T-helper 2 cell (primary cell): ENCODE data around the gene ABTB1.
"Not testable (repeated sequence)": the region's sequence is repeated elsewhere in the genome, so short reads cannot be mapped to it uniquely, and the experiment has no call there.

Experiments used
- DNase-seq, 5 experiments: peaks; one replicate each; pipeline versions ENCODE4 v3.0.0 to v3.0.0-alpha.2; 2012 to 2022

ABTB1 gene

DNA sequence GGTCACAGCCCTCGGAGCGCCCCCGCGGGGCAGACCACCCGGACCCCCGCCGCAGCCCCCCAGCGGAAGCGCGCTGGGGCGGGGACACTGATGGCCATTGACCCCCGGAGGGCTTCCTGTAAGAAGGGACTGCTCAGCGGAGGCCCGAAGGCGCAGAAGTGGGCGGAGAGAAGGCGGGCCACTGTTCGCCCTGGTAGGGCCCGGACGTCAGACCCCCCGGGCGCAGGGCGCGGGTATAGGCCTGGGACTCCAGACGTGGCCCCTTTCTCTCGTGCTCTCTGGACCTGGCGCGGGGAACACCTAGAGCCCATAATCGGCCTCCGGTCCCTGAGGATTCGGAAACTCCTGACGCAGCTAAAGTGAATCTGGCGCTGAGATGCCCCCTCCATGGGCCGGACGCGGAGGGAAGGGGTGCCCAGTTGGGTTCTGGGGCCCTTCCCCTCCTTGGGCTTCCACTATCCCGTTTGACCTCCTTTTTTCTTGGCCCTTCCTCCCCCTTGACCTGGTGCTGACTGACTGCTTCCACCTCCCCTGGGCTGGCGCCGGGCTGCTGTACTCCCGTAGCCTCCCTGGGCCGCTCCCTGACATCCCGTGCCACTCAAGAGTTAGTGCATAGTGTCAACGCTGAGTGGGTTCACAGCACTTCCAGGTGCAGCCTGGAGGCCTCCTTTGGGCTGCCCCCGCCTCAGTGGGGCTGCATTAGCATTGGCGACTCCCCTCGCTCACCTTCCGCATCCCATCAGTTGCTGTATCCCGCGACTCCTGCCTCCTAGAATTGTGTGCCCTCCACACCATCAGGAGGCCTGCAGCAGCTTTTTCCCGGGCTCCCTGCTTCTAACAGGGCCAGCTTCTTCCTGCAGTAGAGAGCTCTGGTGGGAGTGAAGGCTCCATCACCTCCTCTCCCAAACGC, 694 bp downstream of the ABTB1 start:
- peak in 3 of 5 experiments; percentile 32 to 73 (median 53) for DNase-seq

DNA sequence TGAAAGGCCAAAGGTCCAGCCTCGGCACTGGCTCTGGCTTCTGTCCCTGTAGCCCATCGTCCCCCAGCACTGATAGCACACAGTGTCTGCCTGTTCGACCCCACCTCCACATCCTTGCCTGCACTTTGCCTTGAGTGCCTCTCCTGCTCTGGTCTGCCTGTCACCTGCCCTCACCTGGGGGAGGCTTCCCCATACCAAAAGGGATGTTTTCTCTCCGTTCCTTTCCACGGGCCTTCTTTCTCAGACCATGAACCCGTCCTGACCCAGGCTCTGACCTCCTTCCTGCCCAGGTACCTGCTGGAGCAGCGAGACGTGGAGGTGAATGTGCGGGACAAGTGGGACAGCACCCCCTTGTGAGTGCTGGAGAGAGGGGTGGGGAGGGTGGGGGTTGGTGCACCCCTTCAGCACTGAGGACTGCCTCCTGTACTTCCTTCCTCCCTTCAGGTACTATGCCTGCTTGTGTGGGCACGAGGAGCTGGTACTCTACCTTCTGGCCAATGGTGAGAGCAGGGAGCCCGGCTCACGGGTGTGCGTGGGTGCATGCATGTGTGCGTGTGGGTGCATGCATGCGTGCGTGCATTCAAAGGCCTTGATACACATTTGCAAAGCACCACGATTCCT, 1.5 kb downstream of the ABTB1 start:
- DNase-seq: no peak

DNA sequence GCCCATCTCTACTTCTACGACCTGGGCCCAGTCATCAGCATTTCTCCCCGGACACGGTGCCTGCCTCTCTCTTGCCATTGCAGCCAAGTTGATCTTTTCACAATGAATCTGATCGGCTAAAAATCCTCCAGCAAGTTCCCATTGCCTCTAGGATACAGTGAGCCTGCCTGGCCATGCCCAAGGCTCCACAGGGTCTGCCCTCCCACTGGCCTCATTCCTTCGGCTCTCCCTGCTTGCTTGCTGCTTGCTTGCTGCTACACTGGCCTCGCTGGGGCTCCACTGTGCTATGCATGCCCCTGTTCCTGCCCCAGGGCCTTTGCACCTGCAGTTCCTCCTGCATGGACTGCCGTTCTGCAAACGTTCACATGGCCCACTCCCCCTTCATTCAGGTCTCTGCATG, 2.0 kb downstream of the ABTB1 start:
- no peak for DNase-seq

DNA sequence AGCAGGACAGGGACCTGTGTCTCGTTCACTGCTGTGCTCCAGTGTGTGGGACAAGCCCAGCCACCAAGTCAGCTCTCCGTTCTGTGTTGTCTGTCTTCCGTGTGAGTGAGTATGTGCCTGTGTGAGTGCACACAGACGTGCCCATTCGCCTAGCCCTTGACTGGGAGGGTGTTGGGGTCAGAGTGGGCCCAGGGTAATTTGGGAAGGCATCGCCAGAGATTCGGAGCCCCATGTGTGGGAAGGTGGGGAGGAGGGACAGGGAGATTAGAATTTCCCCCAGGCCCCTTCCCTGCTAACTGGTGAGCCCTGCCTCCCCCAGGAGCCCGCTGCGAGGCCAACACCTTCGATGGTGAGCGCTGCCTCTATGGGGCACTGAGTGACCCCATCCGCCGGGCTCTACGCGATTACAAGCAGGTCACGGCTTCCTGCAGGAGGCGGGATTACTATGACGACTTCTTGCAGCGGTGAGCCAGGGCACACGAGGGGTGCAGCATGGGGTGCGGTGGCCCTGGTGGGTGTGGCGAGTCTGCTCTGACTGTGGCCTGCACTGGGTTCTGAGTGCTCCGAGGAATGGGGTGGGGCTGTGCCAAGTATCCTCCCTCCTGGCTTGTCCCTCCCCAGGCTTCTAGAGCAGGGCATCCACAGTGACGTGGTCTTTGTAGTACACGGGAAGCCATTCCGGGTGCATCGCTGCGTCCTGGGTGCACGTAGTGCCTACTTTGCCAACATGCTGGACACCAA, 3.1 kb downstream of the ABTB1 start:
- no peak for DNase-seq

DNA sequence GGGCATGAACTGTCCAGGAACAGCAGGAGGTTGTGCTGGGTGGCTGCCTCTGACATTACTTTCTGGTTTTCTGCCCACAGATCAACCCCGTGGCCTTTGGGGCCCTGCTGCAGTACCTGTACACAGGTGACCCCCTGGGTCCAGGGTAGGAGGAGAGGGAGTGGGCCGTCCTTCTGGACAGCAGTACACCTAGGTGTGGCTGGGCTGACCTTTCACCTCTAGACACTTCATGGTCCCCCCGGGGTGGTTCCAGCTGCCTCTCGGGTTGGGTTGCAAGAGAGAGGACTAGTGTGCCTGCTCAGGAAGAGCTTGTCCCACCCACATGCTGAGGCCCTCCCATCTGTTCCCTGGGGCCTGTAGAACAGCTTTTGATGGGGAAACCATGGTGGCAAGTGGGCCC, 3.7 kb downstream of the ABTB1 start:
- DNase-seq: no peak

DNA sequence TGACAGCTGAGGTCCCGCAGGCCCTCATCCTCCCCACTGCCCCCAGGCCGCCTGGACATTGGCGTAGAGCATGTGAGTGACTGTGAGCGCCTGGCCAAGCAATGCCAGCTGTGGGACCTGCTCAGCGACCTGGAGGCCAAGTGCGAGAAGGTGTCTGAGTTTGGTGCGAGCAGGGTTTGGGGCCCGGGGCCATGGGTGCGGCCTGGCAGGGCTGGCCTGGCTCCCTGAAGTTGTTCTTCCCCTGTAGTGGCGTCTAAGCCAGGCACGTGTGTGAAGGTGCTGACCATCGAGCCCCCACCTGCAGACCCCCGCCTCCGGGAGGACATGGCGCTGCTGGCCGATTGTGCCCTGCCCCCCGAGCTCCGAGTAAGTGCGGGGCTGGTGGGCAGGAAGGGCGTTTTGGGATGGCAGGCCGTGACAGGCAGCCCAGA, 4.2 kb downstream of the ABTB1 start:
- no peak for DNase-seq

DNA sequence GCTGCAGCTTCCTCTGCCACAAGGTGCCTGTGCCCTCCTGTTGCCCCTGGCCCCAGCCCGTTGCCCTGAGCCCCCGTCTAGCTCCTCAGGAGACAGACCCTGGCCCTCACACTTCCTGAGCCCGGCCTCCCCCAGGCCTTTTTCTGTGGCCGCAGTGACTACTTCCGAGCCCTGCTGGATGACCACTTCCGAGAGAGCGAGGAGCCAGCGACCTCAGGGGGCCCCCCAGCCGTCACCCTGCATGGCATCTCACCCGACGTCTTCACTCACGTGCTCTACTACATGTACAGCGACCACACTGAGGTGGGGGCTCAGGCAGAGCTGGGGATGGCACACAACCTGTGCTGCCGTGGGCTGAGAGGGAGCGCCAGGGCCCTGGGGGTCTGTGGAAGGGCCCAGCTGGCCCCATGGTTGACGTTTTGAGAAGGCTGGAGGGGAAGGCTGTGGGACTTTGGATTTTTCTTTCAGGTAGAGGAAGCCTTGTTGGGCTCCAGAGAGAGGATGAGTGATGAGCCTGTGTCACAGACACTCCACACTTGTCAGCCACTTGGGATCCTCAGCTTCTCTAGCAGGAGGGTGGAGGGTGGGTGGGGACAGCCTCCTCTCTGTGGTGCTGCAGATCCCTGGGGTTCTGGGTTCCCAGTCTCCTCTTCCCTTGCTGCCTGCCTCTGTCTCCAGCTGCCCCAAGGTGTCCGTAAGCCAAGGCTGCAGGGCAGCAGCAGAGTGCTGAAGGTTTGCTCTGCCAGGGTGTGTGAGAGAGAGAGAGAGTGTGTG, 5.0 kb downstream of the ABTB1 start:
- DNase-seq: no peak

DNA sequence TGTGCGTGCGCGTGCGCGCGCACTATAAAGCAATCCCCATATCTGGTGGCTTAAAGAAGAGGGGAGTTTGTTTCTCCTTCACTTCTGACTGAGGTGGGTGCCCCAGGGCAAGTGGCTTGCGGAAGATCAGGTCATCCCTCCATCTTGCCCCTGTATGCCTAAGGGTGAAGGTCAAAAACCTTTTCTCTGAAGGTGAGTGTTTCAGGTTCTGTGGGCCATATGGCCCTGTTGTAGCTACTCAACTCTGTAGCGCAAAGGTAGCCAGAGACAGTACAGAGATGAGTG, 5.5 kb downstream of the ABTB1 start:
- no peak for DNase-seq

DNA sequence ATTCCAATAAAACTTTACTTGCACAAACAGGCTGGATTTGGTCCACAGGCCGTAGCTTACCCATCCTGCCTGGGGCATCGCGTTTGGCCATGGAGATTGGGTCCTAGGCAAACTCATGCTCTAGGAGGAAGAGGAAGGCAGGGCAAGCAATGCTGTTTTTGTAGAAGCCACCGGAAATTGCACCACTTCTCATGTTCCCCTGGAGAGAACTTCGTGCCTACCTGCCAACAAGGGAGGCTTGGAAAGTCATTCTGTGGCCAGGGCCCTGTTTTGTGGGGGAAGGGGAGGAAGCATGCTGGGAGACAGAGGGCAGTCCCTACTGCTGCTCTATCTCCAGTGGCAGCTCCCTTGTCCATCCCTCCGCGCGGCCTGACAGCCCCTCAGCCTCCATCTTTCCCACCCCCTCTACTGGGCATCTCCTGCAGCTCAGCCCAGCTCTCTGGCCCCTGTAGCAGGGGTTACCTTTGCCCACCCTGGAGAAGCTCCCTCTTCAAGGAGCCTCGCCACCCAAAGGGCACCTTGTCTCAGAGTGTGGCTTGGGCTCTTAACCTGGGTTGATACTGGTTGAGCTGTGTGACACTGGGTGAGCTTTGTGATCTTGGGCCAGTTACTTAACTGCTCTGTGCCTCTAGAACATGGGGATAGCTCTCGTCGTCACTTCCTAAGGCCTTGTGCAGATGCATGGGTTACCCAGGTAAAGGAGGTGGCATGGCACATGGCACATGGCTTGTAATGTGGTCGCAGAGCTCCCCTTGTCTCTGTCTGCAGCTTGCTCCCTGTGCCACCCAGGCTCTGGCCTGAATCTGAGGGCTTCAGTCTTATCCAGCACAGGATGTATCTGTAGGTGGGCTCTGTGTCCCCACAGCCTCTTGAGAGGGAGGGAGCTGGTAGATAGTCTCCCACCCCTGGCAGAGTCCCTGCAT, 6.1 kb downstream of the ABTB1 start:
- no peak for DNase-seq

DNA sequence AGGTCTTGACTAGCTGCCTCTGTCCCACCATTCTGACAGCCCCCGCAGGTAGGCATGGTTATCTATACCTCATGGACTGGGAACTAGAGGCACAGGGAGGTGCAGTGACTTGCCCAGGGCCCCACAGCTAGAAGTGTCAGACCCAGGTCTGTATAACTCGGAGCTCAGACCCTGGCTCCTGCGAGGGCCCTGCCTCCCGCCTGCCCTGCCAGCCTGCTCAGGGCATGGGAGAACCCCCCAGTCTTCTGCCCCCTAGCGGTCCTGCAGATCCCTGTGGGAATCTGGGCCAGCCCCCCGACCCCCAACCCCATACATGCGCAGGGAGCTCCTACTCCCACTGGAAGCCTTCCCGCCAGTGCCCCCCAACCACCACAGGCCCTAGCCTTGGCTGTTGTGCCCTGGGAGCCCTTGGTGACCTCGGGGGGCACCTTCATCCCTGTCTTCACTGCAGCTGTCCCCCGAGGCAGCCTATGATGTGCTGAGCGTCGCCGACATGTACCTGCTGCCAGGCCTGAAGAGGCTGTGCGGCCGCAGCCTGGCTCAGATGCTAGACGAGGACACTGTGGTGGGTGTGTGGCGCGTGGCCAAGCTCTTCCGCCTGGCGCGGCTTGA, 6.9 kb downstream of the ABTB1 start:
- no peak for DNase-seq

DNA sequence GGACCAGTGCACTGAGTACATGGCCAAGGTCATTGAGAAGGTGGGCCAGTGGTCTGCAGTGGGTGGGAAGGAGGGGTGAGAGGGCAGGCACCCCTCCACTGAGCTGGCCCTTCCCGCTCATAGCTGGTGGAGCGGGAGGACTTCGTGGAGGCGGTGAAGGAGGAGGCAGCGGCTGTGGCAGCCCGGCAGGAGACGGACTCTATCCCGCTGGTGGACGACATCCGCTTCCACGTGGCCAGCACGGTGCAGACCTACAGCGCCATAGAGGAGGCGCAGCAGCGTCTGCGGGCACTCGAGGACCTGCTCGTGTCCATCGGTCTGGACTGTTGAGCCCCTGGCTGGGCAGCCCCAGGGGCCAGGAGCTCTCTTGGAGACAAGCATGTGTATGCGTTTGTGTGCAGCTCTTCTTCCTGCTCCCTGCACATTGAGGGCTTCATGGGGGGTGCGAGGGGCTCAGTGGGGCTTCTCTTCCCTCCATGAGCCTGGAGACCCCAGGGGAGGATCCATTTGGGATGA, 7.5 kb downstream of the ABTB1 start:
- no peak for DNase-seq

DNA sequence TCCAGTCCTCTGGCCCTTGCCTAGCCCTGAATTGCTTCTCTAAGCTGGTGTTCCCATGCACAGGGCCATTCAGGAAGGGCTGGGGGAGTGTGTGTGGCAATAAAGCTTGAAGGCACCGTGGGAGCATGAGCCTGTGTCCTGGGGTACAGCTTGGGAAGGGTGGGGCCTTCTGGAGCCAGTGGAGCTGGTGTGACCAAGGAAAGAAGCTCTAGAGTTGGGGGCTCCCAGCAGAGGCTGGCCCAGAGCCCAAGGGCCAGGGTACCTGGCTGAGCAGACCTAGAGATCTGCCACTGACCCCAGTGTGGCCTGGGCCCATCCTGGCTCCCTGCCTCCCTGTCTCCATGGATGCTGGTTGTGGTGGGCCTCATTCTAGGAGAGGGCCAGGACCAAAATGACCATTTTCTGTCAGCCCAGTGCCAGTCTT, 8.1 kb downstream of the ABTB1 start:
- no peak for DNase-seq

DNA sequence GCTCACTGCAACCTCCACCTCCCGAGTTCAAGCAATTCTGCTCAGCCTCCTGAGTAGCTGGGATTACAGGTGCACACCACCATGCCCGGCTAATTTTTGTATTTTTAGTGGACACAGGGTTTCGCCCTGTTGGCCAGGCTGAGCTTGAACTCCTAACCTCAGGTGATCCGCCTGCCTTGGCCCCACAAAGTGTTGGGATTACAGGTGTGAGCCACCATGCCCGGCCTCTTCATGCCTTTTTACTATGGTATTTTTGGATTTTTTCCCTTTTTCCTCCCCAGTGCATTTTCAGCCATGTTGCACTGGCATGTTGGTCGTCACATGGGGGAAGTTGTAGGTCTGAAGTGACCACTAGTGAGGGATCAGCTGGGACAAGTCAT, 9.4 kb downstream of the ABTB1 start:
- DNase-seq: not testable (repeated sequence)

DNA sequence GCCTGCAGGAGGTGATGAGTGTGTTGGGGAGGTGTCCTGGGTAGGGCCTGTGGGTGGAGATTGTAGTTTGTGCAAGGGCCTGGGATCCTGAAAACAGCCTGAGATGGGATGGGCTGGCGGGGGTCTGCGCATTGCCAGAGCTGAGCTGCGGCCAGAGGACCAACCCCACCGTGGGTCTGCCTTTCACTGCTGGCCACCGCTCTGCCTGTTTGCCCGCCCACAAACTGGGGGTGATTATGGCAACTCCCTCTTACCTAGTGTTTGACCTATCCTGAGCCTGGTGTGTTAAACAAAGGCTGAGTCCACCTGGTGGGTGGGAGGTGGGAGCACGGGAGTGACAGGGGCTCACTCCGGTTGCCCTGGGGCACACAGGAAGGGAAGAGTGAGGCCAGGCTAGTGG, 9.8 kb downstream of the ABTB1 start:
- DNase-seq: no peak

DNA sequence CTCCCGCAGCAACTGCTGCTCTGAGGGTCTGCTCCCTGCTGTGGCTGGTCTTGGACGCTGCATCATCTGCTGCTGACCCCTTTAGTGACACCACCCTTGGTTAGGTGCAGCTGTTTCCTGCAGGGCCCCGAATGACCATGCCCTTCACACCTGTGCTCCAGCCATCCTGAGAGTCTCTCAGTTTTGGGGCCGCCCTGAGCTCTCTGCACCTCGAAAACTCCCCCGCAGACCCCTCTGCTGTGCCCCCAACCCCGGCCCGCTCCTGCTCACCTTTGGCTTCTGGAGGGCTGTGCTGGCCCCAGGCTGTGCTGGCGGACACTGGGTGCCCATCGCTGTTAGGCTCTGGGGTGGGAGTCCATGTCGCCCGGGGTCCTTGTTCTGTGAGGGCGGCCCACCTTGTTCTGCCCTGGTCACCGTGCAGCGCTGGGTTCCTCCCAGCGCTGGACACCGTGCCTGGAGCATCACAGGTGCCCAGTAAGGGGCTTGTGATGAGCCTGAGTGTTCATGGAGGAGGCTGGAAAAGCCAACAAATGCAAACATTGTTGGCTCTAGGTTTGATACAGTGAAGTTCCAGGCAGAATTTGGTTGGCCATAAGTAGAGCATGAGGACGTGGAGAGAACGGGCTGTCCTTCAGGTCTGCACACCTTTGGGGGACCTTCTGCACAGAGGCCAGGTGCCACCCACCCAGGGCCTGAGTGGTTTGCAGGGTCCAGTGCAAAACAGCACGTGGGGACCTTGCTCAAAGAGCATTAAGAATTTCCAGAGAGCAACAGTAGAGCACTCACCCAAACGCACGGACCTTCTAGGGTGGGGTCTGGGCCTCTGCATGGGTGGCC, 12.3 kb downstream of the ABTB1 start:
- no peak for DNase-seq

DNA sequence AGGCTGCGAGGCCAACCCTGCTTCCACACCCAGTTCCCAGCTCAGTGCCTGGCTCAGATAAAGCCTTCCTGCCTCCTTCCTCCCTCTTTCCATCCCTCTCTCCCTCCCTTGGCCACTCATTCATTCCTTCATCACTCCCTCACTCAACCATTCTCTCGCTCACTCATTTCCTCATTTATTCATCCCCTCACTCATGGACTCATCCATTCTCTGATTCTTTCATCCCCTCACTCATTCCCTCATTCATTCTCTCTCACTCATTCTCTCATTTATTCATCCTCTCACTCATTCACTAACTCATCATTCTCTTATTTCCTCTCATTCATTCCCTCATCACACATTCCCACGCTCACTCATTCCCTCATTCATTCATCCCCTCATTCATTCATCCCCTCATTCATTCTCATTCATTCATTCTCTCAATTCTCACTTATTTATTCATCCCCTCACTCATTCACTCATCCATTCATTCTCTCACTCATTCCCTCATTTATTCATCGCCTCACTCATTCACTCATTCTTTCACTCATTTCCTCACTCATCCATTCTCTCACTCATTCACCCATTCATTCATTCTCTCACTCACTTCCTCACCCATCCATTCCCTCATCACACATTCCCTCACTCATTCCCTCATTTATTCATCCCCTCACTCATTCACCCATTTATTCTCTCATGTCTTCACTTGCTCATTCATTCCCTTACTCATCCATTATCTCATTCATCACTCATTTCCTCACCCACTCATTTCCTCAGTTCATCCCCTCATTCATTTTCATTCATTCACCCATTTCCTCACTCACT, 13.2 kb downstream of the ABTB1 start:
- DNase-seq: no peak

DNA sequence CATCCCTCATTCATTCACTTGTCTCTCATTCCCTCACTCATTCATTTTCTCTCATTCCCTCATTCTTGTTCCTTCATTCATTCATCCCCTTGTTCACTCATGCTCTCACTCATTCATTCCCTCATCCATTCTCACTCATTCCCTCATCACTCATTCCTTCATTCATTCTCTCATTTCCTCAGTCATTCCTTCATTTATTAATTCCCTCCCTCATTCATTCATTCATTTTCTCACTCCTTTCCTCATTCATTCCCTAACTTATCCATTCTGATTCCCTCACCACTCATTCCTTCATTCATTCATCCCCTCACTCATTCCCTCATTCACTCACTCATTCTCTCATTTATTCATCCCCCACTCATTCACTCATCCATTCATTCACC, 13.8 kb downstream of the ABTB1 start:
- DNase-seq: no peak

DNA sequence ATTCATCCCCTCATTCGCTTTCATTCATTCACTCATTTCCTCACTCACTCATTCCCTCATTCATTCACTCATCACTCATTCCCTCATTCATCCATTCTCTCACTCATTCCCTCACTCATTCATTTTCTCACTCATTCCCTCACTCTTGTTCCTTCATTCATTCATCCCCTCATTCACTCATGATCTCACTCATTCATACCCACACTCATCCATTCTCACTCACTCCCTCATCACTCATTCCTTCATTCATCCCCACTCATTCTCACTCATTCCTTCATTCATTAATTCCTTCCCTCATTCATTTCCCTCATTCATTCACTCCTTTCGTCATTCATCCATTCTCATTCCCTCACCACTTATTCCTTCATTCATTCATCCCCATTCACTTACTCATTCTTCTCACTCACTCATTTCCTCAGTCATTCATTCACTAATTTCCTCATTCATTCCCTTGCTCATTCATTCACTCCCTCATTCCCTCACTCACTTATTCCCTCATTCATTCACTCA, 14.5 kb downstream of the ABTB1 start:
- DNase-seq: no peak

DNA sequence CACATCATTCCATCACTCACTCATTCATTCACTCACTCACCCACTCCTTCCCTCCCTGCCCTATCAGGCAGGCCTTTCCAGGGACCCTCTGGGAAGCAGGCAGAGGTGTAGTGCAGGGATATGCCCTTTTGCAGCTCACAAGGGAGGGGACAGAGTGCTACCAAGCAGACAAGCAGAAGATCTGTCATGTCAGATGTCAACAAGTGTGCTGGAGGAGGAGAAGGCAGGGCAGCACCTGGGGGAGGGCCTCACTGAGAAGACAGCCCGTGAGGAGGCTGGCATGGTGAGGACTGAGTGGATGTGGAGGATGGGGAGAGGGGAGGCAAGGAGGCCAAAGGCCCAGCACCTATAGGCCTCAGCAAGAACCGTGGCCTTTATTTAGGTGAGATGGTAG, 15.3 kb downstream of the ABTB1 start:
- DNase-seq: no peak
